SK-N-SH treated with all-trans-retinoic acid at 6 μM for 48 hours (cell line): ENCODE data around the gene ACER1.
"Not testable (repeated sequence)": the region's sequence is repeated elsewhere in the genome, so short reads cannot be mapped to it uniquely, and the experiment has no call there.

Experiments used
- ATAC-seq: fragments of 200-7000 bp; cut with Tn5 transposase; 3 replicates; pipeline ENCODE4 v1.9.1; 2020; ENCODE audit warnings: mild to moderate bottlenecking, moderate library complexity
- ARNTL ChIP-seq: fragments of 450-650 bp; formaldehyde crosslinking; IDR thresholded peaks from 2 replicates; pipeline ENCODE4 v1.5.0; 2020; ENCODE audit warnings: low read depth, mild to moderate bottlenecking, moderate library complexity, borderline replicate concordance
- BACH2 ChIP-seq: fragments of 250-450 bp; sonication (Bioruptor Pico); IDR thresholded peaks from 2 replicates; pipeline ENCODE4 v1.9.0; 2021; ENCODE audit warnings: mild to moderate bottlenecking, borderline replicate concordance
- CSDC2 ChIP-seq: fragments of 250-450 bp; sonication (Bioruptor Pico); IDR thresholded peaks from 2 replicates; pipeline ENCODE4 v1.5.0; 2020; ENCODE audit warnings: mild to moderate bottlenecking, moderate library complexity
- CSRNP3 ChIP-seq: fragments of 250-450 bp; sonication (Bioruptor Pico); IDR thresholded peaks from 2 replicates; pipeline ENCODE4 v1.5.1; 2021; ENCODE audit warnings: mild to moderate bottlenecking, moderate library complexity
- ESRRG ChIP-seq: fragments of 250-450 bp; sonication (Bioruptor Pico); IDR thresholded peaks from 2 replicates; pipeline ENCODE4 v1.6.1; 2021; ENCODE audit warnings: mild to moderate bottlenecking
- GLIS3 ChIP-seq: fragments of 250-450 bp; sonication (Bioruptor Pico); IDR thresholded peaks from 2 replicates; pipeline ENCODE4 v1.5.0; 2020; ENCODE audit warnings: mild to moderate bottlenecking, moderate library complexity
- ISL1 ChIP-seq: fragments of 250-450 bp; sonication (Bioruptor Pico); IDR thresholded peaks from 2 replicates; pipeline ENCODE4 v2.1.2; 2022; ENCODE audit warnings: mild to moderate bottlenecking, moderate library complexity
- OSR1 ChIP-seq: fragments of 250-450 bp; sonication (Bioruptor Pico); IDR thresholded peaks from 2 replicates; pipeline ENCODE4 v1.8.0; 2022; ENCODE audit warnings: moderate library complexity, mild to moderate bottlenecking, inconsistent platforms
- PATZ1 ChIP-seq: fragments of 250-450 bp; sonication (Bioruptor Pico); IDR thresholded peaks from 2 replicates; pipeline ENCODE4 v1.8.0; 2020; ENCODE audit warnings: mild to moderate bottlenecking, moderate library complexity, borderline replicate concordance
- PPARA ChIP-seq: fragments of 250-450 bp; sonication (Bioruptor Pico); IDR thresholded peaks from 2 replicates; pipeline ENCODE4 v1.5.0; 2020; ENCODE audit warnings: mild to moderate bottlenecking, borderline replicate concordance
- RARB ChIP-seq: fragments of 250-450 bp; sonication (Bioruptor Pico); IDR thresholded peaks from 2 replicates; pipeline ENCODE4 v1.8.0; 2021; ENCODE audit warnings: mild to moderate bottlenecking, moderate library complexity
- SNAI2 ChIP-seq: fragments of 250-450 bp; sonication (Bioruptor Pico); IDR thresholded peaks from 2 replicates; pipeline ENCODE4 v1.5.0; 2020; ENCODE audit warnings: mild to moderate bottlenecking, moderate library complexity
- TOX ChIP-seq: fragments of 250-450 bp; sonication (Bioruptor Pico); IDR thresholded peaks from 2 replicates; pipeline ENCODE4 v1.8.0; 2021; ENCODE audit warnings: mild to moderate bottlenecking, moderate library complexity, borderline replicate concordance
- TSHZ2 ChIP-seq: fragments of 250-450 bp; sonication (Bioruptor Pico); IDR thresholded peaks from 2 replicates; pipeline ENCODE4 v1.5.0; 2020; ENCODE audit warnings: mild to moderate bottlenecking, moderate library complexity
- ZC3H10 ChIP-seq: fragments of 250-450 bp; sonication (Bioruptor Pico); IDR thresholded peaks from 2 replicates; pipeline ENCODE4 v1.5.1; 2021; ENCODE audit warnings: mild to moderate bottlenecking, moderate library complexity
- ZFP3 ChIP-seq: fragments of 250-450 bp; sonication (Bioruptor Pico); IDR thresholded peaks from 2 replicates; pipeline ENCODE4 v1.5.0; 2020; ENCODE audit warnings: mild to moderate bottlenecking, moderate library complexity
- ZFP30 ChIP-seq: fragments of 450-650 bp; formaldehyde crosslinking; IDR thresholded peaks from 2 replicates; pipeline ENCODE4 v1.5.0; 2022; ENCODE audit warnings: mild to moderate bottlenecking, moderate library complexity
- ZNF565 ChIP-seq: fragments of 450-650 bp; formaldehyde crosslinking; conservative IDR thresholded peaks from 2 replicates; pipeline ENCODE4 v1.5.0; 2020; ENCODE audit warnings: low read depth, mild to moderate bottlenecking, moderate library complexity
- ZNF70 ChIP-seq: fragments of 450-650 bp; formaldehyde crosslinking; IDR thresholded peaks from 2 replicates; pipeline ENCODE4 v1.5.0; 2020; ENCODE audit warnings: mild to moderate bottlenecking, moderate library complexity
- ZNF8 ChIP-seq: fragments of 450-650 bp; formaldehyde crosslinking; IDR thresholded peaks from 2 replicates; pipeline ENCODE4 v1.5.0; 2020; ENCODE audit warnings: mild to moderate bottlenecking, moderate library complexity
- TF ChIP-seq, protein P1 (sequence below): fragments of 250-450 bp; sonication (Bioruptor Pico); IDR thresholded peaks from 2 replicates; pipeline ENCODE4 v1.5.1; 2020; ENCODE audit warnings: low read depth, mild to moderate bottlenecking, moderate library complexity

Gene ACER1

GRCh38 chr19:6357174-6357573, 23.8 kb upstream of the ACER1 start (continued):
- TF ChIP-seq ZNF8 (CRISPR knock-in tag): no peak

- ATAC-seq: not testable (repeated sequence)
Measured at GRCh38 chr19:6355321-6356040, 22.1 kb upstream of the ACER1 start.

- ATAC-seq: no peak
- TF ChIP-seq CSRNP3 (CRISPR knock-in tag) (no peak), ZNF565 (CRISPR knock-in tag) (no peak), ZFP3 (CRISPR knock-in tag) (no peak), ZNF8 (CRISPR knock-in tag) (no peak), OSR1 (CRISPR knock-in tag) (no peak), PPARA (CRISPR knock-in tag) (no peak), BACH2 (no peak), SNAI2 (CRISPR knock-in tag) (no peak)
Measured at GRCh38 chr19:6354098-6354674, 20.8 kb upstream of the ACER1 start.

DNA sequence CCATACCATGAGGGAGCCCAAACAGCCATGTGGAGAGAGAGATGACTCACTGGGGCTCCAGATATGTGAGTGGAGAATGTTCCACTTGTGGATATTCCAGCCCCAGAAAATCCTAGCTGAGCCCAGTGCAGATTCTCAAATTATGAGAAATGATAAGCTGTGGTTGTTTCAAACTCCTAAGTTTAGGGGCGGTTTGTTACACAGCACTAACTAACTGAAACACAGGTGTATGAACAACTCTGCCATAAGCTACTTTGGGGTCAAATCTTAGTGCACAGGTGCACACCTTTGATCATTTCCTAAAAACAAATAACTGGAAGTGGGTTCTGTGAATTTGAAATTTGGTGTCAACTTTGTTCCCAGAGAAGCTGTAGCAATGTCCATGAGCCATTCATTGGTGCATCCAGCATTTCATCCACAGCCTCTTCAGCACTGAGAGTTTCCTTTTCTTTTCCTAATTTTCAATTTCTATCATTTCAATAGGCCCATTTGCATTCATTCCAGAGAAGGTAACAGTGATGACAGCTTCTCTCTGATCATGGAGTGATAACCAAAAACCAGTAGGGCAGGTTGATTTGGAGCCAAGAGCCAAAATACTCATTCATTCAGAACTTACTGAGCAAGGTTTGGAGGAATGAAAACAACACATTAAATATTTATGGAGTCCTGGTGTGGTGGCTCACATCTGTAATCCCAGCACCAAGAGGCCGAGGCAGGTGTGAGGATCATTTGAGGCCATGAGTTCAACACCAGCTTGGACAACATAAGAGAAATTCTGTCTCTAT, 19.2 kb upstream of the ACER1 start:
- ATAC-seq: no peak
- TF ChIP-seq ZNF8 (CRISPR knock-in tag): no peak
- TF ChIP-seq CSDC2 (CRISPR knock-in tag): no peak
- TF ChIP-seq ARNTL (CRISPR knock-in tag): no peak
- TF ChIP-seq RARB (CRISPR knock-in tag): no peak
- TF ChIP-seq TOX (CRISPR knock-in tag): no peak
- TF ChIP-seq, protein P1, sequence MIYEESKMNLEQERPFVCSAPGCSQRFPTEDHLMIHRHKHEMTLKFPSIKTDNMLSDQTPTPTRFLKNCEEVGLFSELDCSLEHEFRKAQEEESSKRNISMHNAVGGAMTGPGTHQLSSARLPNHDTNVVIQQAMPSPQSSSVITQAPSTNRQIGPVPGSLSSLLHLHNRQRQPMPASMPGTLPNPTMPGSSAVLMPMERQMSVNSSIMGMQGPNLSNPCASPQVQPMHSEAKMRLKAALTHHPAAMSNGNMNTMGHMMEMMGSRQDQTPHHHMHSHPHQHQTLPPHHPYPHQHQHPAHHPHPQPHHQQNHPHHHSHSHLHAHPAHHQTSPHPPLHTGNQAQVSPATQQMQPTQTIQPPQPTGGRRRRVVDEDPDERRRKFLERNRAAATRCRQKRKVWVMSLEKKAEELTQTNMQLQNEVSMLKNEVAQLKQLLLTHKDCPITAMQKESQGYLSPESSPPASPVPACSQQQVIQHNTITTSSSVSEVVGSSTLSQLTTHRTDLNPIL (CRISPR knock-in tag): no peak
- no peak for TF ChIP-seq ISL1 (CRISPR knock-in tag)
- TF ChIP-seq GLIS3 (CRISPR knock-in tag): no peak
- TF ChIP-seq BACH2: no peak
- TF ChIP-seq ZNF70 (CRISPR knock-in tag): no peak
- no peak for TF ChIP-seq OSR1 (CRISPR knock-in tag)
- TF ChIP-seq SNAI2 (CRISPR knock-in tag): no peak
- TF ChIP-seq PPARA (CRISPR knock-in tag): no peak
- no peak for TF ChIP-seq ZC3H10 (CRISPR knock-in tag)

DNA sequence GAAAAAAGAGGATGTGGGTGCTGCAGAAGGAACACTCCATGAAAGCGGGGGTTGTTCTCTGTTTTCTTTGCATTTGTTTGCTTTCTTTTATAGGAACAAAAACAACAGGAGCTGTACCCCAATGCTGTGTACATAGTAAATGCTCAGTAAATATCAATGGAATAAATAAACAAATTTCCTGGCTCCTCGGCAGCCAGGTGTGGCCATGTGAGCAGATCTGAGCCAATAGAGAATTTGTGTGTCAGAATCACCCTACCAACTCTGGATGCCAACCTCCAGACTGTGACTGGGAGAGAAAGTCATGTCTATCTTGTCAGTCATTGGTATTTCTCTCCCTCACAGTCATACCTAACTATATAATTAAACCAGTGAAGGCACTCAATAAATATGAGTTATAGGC, 17.3 kb upstream of the ACER1 start:
- TF ChIP-seq CSDC2 (CRISPR knock-in tag): no peak
- ATAC-seq: no peak

DNA sequence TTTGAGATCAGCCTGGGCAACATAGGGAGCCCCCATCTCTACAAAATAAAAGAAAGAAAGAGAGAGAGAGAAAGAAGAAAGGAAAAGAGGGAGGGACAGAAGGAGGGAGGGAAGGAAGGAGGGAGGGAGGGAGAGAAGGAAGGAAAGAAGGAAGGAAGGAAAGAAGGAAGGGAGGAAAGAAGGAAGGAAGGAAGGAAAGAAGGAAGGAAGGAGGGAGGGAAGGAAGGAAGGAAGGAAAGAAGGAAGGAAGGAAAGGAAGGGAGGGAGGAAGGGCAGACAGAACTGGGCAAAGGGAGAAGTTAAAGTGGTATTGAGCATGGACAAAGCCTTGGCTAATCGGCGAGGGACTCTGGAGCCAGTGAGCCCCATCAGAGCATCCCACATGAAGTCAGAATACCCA, 15.9 kb upstream of the ACER1 start:
- not testable (repeated sequence) for ATAC-seq

GRCh38 chr19:6343462-6343861, 10.1 kb upstream of the ACER1 start:
- ATAC-seq: no peak
- TF ChIP-seq ZNF565 (CRISPR knock-in tag): no peak
- TF ChIP-seq PATZ1 (CRISPR knock-in tag): no peak
- no peak for TF ChIP-seq ZFP3 (CRISPR knock-in tag)
- no peak for TF ChIP-seq OSR1 (CRISPR knock-in tag)
- TF ChIP-seq TSHZ2 (CRISPR knock-in tag): no peak
- TF ChIP-seq CSDC2 (CRISPR knock-in tag): no peak
- no peak for TF ChIP-seq GLIS3 (CRISPR knock-in tag)
- no peak for TF ChIP-seq ESRRG (CRISPR knock-in tag)
- TF ChIP-seq ZFP30 (CRISPR knock-in tag): no peak
- no peak for TF ChIP-seq PPARA (CRISPR knock-in tag)
- no peak for TF ChIP-seq SNAI2 (CRISPR knock-in tag)
